HG02678 (cell line): ENCODE measurements around the gene WNT11.

Experiments
- ATAC-seq: cut with Tn5 transposase; IDR thresholded peaks from one replicate; pipeline ENCODE4 v1.9.1; 2021; ENCODE audit warnings: mild to moderate bottlenecking, moderate library complexity; ENCODE audit not compliant: unreplicated experiment

WNT11 gene

DNA sequence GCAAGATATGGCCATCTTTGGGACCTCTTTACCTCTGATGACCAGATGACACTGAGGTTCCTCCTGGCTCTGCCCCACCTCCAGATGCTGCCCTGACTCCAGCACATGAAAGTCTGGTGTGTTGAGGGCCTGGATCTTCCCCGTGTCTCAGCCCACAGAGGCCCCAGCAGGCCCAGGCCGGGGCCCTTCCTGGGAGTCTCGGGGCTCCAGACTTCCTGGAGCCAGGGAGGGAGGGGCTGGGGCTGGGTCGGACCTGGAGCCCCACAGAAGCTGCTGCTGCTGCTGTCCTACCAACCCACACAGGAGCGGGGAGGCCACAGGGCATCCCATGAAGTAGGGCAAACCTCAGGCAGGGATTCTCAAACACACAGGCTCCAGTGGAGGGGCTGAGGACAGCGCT is 32.2 kb upstream of the WNT11 start:
- no peak for ATAC-seq

DNA sequence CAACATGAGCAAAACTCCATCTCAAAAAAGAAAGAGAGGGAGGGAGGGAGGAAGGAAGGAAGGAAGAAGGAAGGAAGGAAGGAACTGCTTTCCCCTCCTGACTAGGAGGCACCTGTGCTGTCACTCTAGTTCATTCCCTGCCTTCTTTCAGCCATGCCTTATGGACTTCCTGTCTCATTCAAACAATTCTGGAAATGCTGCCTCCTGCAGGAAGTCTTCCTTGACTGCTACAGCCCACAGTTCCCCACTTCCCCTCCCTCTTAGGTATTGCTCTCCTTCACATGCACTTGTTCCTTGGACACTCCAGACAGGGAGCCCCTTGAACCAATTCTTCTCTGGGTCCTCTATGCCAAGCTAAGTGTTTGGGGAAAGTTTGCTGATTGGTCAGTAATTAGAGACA is 31.6 kb upstream of the WNT11 start:
- ATAC-seq, result no peak

DNA sequence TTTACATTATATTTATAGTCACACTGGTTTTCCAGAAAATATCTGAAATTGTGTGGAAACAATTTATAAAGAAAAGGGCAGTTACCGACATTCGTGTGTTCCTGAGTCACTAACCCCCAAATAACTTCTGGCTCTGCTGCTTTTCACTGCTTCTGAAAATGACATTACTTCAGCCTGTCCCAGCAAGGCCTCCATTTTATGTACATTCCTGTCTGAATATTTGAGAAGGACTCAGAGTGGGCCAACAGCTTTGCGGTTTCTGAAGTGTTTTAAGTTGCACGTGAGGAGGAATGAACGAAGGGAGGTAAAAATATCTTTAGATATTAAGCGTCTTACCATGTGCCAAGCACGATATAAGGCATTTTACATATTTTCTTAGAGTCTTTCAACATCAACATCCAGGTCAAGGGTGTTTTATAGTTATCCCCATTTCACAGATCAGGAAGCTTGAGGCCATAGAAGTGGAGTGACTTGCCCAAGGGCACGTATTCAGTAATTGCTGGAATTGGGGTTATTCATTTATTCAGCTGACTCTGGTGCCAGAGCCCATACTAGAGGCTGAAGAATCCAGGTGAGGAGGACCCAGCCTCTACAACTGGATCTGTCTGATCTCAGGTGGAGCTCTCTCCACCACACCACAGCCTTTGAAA is 30.8 kb upstream of the WNT11 start:
- no peak for ATAC-seq

DNA sequence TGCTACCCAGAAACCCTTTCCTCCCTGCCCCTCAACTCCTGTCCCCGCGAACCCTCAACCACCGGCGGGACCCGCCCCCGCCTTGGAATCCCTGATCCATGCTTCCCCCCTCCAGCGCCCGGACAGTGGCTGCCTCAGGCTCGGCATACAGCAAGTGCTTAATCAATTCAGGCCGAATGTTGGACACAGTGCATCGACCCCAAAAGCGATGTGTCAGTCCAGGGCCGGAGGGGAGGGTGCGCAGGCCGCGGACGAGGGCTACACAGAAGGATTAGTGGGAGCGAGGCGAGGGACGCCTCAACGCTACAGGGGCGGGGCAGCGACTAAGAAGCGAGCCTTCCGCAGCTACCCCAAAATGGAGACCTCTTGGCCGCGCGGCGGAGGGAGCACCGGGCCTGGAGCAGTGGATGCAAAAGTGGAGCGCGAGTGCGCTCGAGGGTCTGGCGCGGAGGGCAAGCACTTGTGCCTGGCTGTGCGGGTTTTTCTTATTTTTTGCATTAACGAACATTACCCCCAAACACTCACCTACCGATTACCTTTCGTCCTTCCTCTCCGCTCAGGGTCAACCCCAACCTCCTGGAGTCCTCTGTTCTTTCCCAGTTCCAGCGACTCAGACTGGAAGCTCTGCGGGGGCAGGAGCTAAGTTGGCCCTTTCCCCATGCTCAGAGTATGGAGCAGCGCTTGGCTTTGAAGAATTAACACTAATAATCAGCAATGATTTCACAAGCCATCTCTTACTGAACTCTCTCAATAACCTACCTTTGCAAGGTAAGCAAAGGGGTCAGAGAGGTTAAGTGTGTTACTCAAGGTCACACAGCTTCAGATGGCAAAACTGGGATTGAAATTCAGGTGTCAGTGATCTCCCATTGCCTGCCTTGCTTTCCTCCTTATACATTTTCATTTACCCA is 30.0 kb upstream of the WNT11 start:
- ATAC-seq, result peak; percentile 13

DNA sequence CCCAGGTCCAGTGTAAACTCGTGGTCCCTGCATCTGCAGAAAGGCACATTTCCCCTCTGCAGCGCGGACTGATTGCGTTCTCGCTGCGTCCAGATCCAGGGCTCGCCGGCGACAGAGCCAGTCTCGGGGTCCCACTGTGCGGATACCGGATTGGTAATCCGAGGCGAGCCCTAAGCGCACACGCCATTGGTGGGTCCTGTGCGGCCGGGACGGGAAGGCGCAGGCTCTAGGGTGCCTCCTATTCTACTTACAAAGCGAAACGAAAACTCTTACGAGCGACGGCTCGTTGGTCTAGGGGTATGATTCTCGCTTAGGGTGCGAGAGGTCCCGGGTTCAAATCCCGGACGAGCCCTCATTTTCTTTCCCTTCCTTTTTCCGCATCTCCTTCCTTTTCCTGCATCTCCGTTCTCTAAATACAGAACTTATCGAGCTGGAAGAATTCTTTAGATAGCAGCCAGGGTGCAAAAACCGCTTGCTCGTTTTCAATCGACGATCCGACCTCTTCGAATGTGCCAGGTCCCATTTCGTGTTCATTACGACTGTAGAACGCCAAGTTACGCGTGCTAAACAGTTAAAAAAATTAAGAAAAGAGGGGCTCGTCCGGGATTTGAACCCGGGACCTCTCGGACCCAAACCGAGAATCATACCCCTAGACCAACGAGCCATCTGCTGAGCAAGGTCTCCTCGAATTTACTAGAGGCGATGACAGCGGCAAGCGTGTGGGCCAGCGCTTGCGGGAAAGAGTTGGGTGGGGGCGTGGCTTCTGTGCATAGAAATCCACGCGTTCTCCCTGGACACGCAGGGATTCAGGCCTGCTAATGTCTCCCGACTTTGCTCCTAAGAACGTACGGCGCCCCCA is 29.2 kb upstream of the WNT11 start:
- ATAC-seq, result peak; percentile 63

DNA sequence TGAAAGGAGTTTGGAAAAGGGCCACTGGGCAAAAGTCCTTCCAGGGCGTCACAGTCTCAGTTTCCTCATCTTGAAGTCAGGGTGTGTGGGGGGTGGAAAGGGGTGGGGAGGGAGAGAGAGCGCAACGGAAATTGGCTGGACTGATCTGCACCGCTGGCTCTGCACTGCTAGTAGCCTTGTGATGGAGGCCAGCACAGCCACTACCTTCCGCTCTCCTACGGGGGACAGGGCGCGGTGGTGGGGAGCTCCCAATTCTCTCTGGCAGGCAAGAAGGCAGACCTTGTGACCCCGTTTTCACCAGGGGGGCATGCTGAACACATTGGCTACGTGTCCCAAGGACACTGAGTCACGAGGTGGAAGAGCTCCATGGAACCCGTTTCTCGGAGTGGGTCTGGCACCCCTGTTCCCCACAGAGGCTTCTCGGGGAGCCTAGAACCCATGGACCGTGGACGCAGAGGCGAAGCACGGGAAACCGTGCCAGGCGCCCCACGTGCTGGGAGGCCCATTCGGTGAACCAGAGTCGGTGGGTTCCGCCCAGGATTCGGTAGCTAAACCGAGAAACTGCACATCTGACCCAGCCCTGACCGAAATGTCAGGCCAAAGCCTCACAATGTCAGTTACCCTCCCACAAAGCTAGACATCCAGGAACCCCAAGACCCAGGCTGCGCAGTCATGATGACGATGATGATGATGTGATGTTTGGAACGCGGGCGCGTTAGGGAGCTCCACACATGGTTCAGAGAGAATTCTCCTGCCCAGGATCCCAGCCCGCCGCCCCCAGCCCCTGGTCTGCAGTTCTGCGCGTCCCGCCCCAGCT is 28.3 kb upstream of the WNT11 start:
- ATAC-seq, result peak; percentile 37

DNA sequence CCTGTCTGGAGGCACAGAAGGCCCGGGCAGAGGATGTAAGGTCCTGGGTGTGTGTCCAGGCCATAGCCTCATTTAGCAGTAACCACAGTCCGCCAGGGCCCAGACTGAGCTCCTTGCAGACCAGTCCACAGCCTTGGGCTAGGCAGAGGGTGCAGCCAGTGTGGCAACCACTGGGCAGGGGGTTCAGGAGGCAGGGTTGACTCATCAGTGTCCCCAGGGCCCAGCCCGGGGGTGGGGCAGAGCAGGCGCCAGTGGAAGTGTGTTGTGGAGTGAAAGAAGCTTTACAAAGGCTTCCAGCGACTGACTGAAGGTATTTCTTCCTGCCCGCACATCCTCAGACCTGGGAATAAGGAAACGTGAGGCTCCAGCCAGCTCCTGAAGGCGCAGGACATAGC is 27.7 kb upstream of the WNT11 start:
- ATAC-seq, result no peak

DNA sequence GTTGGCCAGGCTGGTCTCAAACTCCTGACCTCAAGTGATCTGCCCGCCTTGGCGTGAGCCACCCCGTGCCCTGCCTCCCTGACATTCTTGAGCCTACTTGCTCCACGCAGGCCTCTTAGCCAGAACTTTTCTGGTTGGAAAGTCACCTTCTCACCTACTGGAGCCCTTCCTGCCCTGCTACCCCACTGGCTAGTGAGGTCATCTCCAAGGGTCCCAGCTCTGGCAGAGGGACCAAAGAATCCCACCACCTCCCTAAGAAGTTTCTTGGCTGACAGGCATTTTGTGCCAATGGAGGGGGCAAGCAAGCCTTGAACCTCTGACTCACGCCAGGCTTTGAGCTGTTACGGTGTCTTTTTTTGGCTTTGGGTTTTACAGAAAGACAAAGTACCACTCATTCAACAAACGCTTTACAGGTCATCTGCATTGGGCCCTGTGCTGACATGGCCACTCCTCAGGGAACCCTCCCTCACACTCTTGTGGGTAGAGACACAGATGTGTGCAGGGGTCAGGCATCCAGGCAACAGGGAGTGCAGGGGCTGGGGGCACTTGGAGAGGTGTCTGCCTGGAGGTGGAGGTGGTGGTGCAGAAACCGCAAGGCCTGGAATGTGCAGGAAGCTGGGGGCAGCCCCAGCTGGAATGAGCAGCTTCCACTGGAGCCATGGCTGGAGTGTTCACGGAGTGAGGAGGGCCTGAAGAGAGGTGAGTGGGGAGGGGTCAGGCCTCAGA is 27.1 kb upstream of the WNT11 start:
- no peak for ATAC-seq

DNA sequence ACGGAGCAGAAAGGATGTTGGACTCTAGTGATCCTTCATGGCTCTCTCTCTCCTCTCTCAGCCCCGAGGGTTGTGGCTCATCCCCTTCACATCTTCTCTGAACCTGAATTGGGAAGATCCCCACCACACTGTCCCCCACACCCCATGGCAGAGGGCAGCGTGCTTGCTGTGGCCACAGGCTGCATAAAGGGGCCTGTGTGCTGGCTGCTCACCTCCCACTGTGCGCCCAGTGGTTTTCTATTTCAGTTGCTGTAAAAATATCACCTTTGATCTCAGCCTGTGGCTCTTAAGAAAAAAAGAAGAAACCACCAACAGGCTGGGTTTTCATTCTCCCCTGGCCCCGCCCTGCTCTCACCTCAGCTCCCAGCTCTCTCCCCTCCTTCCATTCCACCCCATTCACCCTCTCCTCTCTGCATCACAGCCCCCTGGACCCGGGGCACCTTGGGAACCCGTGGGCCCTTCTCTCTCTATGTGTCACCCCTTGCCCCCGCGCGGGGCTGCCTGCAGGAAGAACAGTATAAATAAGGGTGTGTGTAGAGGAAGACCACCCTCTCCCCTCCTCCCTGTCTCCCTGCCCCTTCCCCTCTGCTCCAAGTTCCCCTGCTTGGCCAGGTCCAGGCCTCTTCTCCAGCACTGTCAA is 25.8 kb upstream of the WNT11 start:
- ATAC-seq, result peak; percentile 37

DNA sequence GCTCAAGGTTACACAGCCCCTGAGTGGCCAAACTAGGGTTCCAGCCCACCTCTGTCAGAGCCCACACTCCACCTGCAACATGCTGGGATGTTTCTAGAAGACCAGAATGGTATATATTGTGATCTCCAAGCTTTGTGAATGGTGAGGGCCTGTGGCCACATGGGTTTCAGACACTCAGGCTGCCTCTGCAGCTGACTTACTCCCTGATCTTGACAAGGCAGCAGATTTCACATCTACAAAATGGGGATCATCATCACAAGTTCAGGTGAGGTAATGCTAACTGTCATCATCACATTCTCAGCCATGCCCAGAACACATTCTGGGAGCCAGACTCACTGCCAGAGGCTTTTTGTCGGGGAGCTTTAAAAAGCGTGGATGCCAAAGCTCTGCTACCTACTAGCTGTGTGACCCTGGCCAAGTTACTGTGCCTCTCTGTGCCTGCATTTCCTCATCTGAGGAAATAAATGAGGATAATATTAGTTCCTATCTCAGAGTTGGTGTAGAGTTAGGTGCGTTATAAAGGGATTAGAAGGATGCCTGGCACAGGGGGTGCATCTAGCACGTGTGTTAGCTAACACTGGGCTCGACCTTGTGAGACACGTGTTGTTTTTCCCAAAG is 24.9 kb upstream of the WNT11 start:
- no peak for ATAC-seq

DNA sequence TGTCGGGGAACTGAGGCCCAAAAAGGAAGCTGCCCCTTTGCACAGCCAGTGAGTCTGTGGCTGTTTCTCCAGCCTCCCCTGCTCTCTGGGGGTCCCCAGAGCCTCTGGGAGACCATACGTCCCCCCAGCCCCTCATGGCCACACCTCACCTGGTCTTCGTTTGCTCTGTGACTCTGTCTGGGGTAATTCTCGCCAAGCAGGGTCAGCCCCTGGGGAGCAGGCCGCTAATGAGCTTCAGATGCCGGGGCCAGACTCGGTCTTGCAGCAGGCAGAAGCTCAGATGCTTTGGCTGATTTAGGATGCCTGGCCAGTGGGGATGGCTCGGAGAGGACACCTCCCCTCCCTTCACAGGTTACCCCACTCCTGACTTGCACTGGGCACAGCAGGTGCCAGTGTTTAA is 24.1 kb upstream of the WNT11 start:
- no peak for ATAC-seq

DNA sequence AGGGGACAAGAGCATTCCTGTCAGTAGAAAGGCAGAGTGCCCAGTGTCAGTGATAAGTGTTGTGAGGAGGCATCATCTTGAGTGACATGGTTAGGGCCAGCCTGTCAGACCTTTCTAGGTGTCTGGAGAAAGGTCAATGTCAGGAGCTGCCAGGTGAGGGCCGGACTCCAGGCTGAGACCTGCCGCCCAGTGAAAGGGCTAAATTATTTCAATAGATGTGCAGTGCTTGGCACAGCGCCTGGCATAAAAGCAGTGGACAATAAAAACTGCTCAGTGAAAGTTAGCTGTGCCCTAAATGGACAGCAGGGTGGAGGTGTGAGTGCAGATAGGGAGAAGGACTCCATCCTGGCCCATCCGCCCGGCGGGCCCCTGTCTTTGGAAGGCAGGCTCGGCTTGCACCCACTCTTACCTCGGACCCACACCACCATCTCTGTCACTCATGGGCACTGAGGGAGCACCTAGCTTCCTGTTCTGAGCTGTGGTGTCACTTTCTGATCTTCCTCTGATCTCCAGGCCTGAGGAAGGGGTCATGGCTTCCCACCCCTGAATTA is 23.5 kb upstream of the WNT11 start:
- no peak for ATAC-seq

DNA sequence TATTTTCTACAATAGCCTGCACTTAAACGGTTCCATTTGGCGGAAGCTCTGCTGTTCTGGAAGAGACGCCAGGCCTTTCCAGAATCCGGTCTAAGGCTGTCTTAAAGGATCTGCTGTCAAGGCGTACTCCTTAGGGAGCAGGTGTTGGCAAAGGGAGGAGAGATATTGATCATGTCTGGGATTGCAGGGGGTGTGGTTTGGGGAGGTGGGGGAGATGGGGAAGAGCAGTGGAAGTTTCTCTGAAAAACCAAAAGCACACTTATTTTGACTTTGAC is 22.5 kb upstream of the WNT11 start:
- no peak for ATAC-seq

DNA sequence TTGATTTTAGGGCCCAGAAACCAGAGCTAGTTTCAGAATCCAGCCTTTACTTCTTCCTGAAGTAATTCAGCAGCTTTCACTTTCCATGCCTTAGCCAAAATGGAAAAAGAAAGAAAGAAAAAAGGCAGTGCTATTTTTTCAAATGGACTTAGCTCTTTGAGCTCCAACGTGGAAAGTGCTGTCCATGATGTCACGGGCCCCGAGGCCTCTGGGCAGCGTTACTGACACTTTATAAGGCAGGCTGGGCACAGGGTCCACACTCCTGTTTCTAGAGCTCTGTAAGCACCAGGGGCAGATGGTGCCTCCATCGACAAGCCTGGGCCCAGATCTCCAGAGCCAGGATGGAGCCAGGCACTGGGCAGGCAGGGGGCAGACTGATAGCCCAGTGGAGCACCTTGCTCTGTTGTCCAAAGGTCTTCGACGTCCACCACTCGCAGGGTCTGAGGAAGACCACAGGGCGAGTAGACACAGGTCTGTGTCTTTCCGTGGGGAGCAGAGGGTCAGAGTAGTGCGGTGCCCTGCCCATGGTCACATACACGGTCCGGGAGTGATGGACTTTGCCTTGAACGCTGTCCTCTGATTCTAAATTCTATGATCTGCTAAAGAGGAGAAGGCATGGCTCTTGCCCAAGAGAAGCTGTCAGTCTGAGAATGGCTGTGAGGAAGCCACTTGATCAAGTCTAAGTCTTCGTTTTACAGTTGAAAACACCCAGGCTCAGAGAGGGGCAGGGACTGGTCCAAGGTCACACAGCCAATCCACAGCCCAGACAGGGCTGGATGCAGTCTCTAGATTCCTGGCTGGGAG is 22.0 kb upstream of the WNT11 start:
- no peak for ATAC-seq

DNA sequence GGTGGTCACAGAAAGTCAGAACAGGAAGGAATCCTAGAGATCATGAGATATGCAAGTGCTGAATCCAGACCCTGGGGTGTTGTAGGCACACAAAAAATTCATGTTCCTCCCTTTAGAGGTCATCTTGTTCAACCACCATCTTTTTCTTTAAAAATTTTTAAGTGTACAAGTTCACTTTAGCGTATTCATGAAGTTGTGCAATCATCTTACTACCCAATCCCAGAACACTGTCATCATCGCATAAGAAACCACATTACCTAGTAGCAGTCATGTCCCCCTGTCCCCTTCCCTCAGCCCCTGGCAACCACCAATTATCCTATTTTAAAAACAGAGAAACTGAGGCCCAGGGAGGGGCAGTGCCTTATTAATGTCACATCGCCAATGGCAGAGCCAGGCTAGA is 20.3 kb upstream of the WNT11 start:
- ATAC-seq, result no peak

DNA sequence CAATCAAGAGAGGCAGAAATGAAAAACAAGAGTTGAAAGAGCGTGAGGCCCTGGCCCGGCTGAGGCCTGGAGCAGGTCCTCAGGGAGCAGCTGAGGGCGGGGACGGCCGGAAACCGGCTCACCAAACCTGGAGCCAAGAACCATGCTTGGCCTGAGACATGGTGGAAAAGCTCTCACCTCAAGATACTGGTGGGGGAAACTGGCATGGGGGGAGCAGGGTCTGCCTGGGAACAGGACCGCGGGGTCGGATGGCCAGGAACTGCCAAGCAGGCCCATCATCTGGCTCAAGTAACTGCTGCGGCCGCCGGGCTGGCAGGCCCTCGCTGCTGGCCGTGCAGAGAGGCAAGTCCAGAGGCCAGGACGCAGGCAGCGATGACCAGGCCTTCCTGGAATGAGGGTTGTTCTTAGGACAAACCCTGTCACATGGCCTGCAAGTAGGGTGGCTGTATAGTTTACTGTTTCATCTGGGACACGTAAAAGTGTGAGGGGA is 18.9 kb upstream of the WNT11 start:
- no peak for ATAC-seq

DNA sequence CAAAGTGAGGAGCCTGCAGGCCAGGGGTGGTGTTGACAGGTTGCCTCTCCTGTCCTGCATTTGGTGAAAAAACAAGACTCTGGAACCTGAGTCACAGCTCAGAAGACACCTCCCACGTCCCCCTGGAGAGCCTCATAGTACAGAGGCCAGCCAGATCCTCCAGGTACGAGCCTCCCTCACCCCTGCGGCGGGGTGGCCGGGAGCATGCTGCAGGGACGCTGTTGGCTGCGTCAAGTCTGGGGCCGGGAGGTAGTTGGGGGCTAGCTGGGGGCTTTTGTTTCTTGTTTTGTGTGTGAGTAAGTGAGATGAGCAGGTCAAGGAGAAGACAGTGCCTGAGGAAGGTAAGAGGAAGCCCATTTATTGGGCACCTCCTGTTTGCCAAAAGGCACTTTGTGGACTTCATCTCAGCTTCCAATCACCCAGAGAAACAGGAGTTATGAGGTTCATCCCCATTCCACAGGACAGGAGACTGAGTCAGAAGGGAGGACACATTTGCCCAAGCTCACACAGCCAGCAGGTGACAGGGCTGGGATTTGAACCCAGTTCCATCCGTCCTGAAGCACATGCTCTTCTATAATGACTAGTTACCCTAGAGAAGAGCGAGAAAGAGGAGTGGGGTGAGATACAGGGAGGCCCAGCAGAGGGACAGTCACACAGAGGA is 18.3 kb upstream of the WNT11 start:
- no peak for ATAC-seq

DNA sequence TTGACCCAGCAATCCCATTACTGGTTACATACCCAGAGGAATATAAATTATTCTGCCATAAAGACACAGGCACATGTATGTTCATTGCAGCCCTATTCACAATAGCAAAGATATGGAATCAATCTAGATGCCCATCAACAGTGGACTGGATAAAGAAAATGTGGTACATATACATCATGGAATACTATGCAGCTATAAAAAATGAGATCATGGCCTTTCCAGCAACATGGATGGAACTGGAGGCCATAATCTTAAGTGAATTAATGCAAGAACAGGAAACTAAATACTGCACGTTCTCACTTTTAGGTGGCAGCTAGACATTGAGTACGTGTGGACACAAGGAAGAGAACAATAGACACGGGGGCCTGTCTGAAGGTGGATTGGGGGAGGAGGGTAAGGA is 15.1 kb upstream of the WNT11 start:
- ATAC-seq, result no peak
